ENCODE measurements around the gene DSCAM. TPM values are rescaled to one million over a fixed set of nuclear protein-coding genes. Genes with fewer than 3 reads are reported as not detected.

Gene DSCAM
- total RNA-seq, 1 experiment from 2014 or later, result 0.66 TPM

DNA sequence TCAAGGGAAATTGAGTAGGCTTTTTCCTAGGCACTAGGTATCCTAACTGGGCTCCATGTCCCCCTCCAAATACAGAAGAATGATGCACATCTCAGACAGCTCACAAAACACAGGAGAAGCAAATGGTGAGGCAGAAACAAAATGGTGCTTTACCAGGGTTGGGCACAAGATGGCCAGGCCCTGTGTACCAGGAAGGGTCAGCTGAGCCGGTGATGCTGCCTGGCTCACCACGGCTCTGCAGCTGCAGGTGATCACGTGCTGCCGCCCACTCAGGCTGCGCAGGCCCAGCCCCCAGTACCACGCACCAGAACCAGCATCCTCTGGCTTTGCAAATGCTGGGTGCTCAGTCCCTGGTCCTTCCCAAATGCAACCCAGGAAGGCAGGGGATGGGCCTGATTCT is 993 bp upstream of the DSCAM start:
- no peaks in the 10 kb centered on the region for H3K36me3 ChIP-seq (replicated peaks; ENCODE audit: control insufficient read depth, insufficient read depth, low read length)
- peaks cover 35% of the 10 kb centered on the region for H3K27me3 ChIP-seq (ENCODE audit: control insufficient read depth, insufficient read depth, low read length)
- peak; percentile 55 for DNase-seq
- H3K4me3 ChIP-seq (ENCODE audit: insufficient read depth, low read depth, low read length), result no peak overlapping the region

DNA sequence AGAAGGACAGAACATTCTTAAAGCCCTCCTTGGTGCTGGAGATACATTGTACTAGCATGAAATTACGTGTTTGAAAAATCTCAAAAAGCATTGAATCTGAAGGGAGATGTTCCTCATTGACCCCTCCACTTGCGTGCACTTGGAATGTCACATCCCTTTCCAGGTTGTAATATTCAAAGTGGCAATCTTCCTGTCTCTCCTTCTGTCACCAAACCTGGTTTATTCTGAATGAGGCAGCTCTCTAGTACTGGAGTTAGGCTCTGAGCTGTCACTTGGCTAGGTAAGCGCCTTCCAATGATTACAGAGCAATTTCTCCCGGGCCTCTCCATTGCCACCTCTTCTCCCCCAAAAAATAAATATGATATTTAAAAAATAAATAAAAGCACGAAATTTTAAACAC is 855 bp downstream of the DSCAM start:
- Histone ChIP-seq H3K36me3 (replicated peaks; ENCODE audit: control insufficient read depth, insufficient read depth, low read length) (no peaks in the 10 kb centered on the region), H3K27me3 (ENCODE audit: control insufficient read depth, insufficient read depth, low read length) (peaks cover 44% of the 10 kb centered on the region), H3K4me3 (ENCODE audit: insufficient read depth, low read depth, low read length) (no peak overlapping the region)
- no peak for DNase-seq

DNA sequence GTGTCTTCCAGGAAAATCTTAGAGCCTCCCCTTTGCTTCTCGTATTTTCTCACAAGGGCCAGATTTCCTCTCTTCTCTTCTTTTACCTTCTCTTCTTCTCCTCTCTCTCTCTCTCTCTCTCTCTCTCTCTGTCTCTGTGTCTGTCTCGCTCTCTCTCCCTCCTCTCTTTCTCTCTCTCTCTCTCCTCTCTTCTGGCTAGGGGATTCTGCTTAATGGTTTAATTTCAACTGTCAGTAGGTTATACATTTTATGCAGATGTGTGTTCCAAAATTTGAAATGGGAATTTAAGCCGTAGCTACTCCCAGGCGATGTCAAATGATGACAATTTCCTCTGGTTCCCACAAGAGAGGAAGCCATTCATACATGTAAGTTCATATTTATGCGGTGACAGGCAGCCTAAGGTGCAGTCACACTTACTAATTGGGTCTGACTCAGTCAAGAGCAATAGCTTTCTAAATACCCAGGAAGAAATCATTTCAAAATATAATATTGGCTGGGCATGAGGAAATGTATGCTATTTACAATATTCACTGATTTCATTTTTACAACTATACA is 1.4 kb downstream of the DSCAM start:
- Histone ChIP-seq H3K4me3 (ENCODE audit: insufficient read depth, low read depth, low read length) (no peak overlapping the region), H3K27me3 (ENCODE audit: control insufficient read depth, insufficient read depth, low read length) (peaks cover 50% of the 10 kb centered on the region), H3K36me3 (replicated peaks; ENCODE audit: control insufficient read depth, insufficient read depth, low read length) (no peaks in the 10 kb centered on the region)
- DNase-seq, result no peak

DNA sequence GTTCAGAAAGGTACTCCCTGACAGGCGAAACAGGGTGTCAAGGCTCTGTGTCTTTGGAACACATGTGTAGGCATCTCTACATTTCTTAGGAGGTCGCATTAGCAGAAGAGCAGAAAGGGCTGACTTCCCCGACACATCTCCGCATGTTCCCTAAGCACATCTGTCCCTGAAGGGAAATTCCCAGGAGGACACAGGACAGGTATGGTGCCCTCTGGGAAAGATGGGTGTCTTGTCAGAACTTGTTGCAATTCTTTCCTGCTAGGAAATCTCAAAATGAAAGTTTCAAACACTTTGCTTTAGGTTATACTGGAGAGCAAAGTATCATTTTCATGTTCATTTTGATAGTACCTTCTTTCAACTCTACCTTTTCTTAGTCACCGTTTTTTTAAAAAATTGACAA is 2.0 kb downstream of the DSCAM start:
- Histone ChIP-seq H3K36me3 (replicated peaks; ENCODE audit: control insufficient read depth, insufficient read depth, low read length) (no peaks in the 10 kb centered on the region), H3K27me3 (ENCODE audit: control insufficient read depth, insufficient read depth, low read length) (peaks cover 50% of the 10 kb centered on the region), H3K4me3 (ENCODE audit: insufficient read depth, low read depth, low read length) (no peak overlapping the region)
- DNase-seq, result no peak

DNA sequence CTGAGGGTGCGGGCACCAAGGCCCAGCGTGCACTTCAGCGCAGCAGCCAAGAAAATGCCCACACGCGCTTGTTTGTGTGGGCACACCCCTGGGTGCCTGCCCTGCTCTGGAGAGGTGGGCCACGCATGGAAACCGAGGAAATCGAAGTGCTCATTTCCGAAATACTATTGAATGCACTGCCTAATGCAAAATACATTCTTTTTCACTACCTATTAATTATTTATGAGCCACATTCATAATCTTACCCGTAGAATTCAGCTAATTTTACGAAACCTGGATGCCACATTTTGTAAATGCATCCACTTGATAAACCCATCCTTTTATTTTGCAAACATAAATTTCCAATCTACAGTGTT is 4.8 kb downstream of the DSCAM start:
- H3K36me3 ChIP-seq (replicated peaks; ENCODE audit: control insufficient read depth, insufficient read depth, low read length), result no peaks in the 10 kb centered on the region
- H3K27me3 ChIP-seq (ENCODE audit: control insufficient read depth, insufficient read depth, low read length), result peaks cover 33% of the 10 kb centered on the region

DNA sequence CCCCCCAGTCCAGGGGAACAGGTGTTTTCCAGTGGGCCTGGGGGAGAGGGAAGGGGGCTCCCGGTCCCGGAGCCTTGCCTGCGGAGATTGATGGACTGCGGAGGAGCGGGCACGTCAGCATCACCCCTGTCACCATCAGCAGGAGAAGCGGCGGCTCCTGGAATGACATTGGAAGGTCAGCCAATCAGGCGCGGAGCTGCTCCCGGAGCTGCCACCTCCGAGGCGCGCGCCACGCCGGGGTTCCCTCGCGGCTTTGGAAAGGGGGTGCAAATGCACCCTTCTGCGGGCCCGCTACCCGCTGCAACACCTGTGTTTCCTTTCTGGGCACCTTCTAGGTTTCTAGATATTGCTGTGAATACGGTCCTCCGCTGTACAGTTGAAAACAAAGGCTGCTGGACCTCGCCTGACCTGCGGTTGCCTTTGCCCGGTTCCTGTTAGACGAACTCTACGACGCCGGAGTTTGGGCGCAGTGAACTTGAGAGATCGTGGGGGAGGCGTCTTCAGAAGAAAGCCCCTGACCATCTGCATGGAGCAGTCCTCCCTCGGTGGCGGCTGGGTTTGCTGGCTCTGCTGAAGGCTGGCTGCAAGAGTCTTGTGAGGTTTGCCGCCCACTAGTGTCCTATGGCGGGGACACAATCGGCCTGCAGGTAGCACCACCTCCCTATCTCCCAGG is 5.3 kb downstream of the DSCAM start:
- no peaks in the 10 kb centered on the region for H3K36me3 ChIP-seq (replicated peaks; ENCODE audit: control insufficient read depth, insufficient read depth, low read length)
- peaks cover 28% of the 10 kb centered on the region for H3K27me3 ChIP-seq (ENCODE audit: control insufficient read depth, insufficient read depth, low read length)
- H3K4me3 ChIP-seq (ENCODE audit: insufficient read depth, low read depth, low read length), result peak overlapping the region; percentile 32
- peak; percentile 77 for DNase-seq

More for the DNA sequence above, 4.8 kb downstream of the DSCAM start:
- DNase-seq, result no peak
- no peak overlapping the region for H3K4me3 ChIP-seq (ENCODE audit: insufficient read depth, low read depth, low read length)

DNA sequence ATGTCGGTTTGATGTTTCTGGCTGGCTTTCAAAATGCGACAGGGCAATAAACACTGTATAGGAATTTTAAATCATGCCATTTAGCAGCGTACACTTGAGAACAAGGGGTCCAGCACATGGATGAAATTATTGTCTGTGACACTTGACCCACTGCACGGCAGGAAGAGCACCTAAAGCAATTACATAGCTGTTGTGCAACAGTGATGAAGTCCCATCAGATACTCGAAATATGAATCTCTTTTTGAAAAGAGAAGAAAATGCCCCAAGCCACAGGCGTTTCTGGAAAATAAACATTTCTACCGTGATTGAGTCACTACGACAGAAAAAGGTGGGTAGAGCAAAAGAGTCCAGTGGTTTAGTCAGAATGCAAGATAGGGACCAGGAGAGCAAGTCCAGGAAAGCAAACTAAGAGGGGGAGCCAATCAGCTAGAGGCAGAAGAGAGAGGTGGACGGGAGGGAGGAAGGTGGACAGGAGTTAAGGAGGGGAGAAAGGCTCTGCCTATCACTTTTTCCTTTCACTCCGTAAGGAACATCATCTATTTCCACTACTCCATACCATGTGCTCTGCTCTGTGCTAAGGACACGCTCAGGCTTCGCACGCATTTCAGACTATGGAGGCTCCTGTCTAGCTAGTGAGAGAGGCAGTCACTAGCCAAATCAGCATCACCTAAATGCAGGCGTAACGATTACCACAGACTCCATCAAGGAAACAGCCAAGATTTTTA is 6.4 kb downstream of the DSCAM start:
- H3K4me3 ChIP-seq (ENCODE audit: insufficient read depth, low read depth, low read length), result no peak overlapping the region
- no peak for DNase-seq
- H3K36me3 ChIP-seq (replicated peaks; ENCODE audit: control insufficient read depth, insufficient read depth, low read length), result no peaks in the 10 kb centered on the region
- H3K27me3 ChIP-seq (ENCODE audit: control insufficient read depth, insufficient read depth, low read length), result peaks cover 19% of the 10 kb centered on the region

DNA sequence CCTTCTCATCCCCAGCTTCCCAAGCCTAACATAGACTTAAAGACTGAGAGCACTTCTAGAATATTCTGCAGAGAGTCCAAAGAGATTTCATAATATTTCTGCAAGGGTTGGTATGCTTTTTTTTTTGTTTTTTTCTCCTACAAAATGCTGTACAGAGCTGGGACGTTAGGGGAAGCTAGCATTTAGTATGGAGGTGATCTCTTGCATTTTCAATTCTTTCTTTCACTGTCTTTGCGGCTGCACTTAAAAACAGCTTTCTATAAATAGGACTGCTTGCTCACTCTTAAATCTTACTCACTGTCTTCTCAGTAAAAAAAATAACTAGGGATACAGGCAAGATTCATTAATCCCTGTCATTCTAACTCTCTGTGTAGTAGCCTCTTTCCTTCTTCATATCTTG is 7.4 kb downstream of the DSCAM start:
- Histone ChIP-seq H3K36me3 (replicated peaks; ENCODE audit: control insufficient read depth, insufficient read depth, low read length) (no peaks in the 10 kb centered on the region), H3K27me3 (ENCODE audit: control insufficient read depth, insufficient read depth, low read length) (peaks cover 15% of the 10 kb centered on the region), H3K4me3 (ENCODE audit: insufficient read depth, low read depth, low read length) (no peak overlapping the region)
- no peak for DNase-seq

DNA sequence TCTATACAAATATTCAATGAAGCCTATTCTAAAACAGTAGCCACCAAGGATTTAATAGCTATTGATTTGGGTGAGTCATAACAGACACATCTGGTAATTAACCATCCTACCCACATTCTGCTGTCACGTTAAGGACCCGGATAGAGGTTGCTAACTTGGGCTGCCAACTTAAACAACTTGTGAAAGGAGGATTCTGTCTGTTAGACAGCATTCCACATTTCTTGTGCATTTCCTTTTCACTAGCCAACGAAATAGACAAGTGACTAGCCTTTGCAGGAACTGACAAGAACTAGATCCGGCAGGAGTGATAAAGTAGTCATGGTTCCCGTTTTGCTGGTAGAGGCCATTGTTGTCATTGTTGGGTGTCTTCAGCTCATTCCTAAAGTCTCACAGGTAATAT is 9.5 kb downstream of the DSCAM start:
- Histone ChIP-seq H3K36me3 (replicated peaks; ENCODE audit: control insufficient read depth, insufficient read depth, low read length) (no peaks in the 10 kb centered on the region), H3K27me3 (ENCODE audit: control insufficient read depth, insufficient read depth, low read length) (peaks cover 15% of the 10 kb centered on the region), H3K4me3 (ENCODE audit: insufficient read depth, low read depth, low read length) (no peak overlapping the region)
- DNase-seq, result no peak

DNA sequence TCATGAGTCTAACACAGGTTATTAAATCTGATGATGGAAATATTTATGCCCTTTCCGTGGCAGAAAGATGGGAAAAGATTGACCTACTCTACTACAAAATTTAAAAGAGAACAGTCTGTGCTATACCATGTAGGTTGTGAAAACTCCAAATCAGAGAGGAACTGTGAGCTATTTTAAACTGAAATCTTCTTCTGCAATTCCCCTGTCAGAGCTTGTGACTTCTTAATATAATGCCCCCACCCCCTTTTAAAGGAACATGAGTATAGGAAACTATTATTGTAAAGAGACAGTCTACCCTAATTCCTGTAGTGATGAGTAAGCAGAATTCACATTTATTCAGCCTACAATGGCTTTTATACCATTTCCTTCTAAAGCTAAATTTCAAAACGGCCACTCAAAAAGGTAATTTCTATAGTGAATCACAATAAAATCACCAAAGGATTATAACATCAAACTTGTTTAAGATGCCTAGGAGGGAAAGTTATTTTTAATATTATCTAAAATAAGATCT is 11.7 kb downstream of the DSCAM start:
- Histone ChIP-seq H3K36me3 (replicated peaks; ENCODE audit: control insufficient read depth, insufficient read depth, low read length) (no peaks in the 10 kb centered on the region), H3K27me3 (ENCODE audit: control insufficient read depth, insufficient read depth, low read length) (no peaks in the 10 kb centered on the region; the same call in 1 of the 2 replicates), H3K4me3 (ENCODE audit: insufficient read depth, low read depth, low read length) (no peak overlapping the region)
- DNase-seq, result no peak

DNA sequence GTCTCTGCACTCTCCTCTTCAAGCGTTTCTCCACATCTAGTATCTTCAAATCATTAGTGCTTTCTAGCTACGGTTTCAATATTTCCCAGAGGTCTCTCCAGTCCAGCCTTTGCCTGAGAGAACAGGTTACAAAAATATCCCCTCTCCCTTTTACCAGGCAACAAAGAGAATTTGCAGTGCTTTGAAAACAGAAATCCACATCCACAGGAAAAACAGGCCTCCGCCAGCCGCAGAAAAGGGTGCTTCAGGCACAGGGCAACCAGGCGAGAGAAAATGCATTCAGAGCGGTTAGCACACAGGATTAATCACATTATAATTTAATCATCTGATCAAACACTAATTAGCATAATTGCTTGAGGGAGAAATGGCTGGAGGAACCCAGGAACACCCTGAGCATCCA is 13.8 kb downstream of the DSCAM start:
- no peak overlapping the region for H3K4me3 ChIP-seq (ENCODE audit: insufficient read depth, low read depth, low read length)
- no peak for DNase-seq
- H3K27me3 ChIP-seq (ENCODE audit: control insufficient read depth, insufficient read depth, low read length), result no peaks in the 10 kb centered on the region; the same call in 1 of the 2 replicates
- no peaks in the 10 kb centered on the region for H3K36me3 ChIP-seq (replicated peaks; ENCODE audit: control insufficient read depth, insufficient read depth, low read length)

DNA sequence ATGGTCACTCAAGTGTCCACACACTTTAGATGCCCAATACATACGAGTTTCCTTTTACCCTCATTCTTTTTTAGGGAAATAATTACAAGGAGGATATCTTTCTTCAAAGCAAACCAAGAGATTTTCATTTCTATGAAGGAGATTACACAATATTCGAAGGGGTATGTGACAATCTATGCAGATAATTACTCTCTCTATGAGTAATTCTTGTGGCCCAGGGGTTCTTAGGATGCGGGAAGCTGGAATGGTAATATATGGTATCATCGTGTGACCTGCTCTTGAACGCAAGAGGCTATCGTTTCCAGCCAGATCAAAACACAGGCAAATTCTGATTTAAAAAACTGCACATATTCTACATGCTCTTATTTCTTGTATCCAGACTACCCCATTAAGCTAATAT is 14.6 kb downstream of the DSCAM start:
- no peak overlapping the region for H3K4me3 ChIP-seq (ENCODE audit: insufficient read depth, low read depth, low read length)
- no peak for DNase-seq
- no peaks in the 10 kb centered on the region; the same call in 1 of the 2 replicates for H3K27me3 ChIP-seq (ENCODE audit: control insufficient read depth, insufficient read depth, low read length)
- H3K36me3 ChIP-seq (replicated peaks; ENCODE audit: control insufficient read depth, insufficient read depth, low read length), result no peaks in the 10 kb centered on the region

DNA sequence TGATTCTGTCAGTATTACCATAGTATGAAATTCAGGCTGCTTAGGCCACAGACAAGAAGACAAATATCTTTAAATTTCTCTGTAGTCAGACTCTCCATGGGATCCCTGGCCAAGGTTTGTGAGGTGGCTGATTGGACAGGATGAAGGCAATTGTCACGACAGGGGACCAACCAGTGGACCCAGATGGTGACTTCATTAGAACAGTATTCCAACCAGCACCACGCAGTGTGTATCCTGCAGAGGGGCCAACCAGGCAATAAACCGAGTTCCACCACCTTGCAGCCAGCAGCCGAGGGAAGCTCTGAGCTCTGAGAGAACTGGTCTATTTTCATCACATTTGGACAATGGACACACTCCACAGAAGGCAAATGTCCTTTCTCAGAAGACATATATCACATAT is 16.1 kb downstream of the DSCAM start:
- DNase-seq, result no peak
- H3K27me3 ChIP-seq (ENCODE audit: control insufficient read depth, insufficient read depth, low read length), result no peaks in the 10 kb centered on the region
- no peaks in the 10 kb centered on the region for H3K36me3 ChIP-seq (replicated peaks; ENCODE audit: control insufficient read depth, insufficient read depth, low read length)
- H3K4me3 ChIP-seq (ENCODE audit: insufficient read depth, low read depth, low read length), result no peak overlapping the region

DNA sequence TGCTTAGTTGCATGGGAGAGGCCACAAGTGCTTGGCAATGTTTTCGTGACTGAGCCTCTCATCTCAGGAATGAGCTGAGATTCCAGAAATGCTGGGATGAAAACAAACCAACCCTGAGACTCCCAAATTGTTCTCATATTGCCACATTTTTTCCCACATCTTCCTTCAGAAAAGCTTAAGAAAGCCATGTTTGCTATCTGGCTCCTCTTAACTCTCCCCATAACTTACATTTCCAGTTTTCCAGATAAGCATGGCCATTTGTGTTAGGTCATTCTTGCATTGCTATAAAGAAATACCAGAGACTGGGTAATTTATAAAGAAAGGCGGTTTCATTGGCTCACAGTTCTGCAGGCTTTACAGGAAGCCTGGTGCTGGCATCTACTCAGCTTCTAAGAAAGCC is 17.2 kb downstream of the DSCAM start:
- DNase-seq, result no peak
- Histone ChIP-seq H3K36me3 (replicated peaks; ENCODE audit: control insufficient read depth, insufficient read depth, low read length) (no peaks in the 10 kb centered on the region), H3K4me3 (ENCODE audit: insufficient read depth, low read depth, low read length) (no peak overlapping the region), H3K27me3 (ENCODE audit: control insufficient read depth, insufficient read depth, low read length) (no peaks in the 10 kb centered on the region)

DNA sequence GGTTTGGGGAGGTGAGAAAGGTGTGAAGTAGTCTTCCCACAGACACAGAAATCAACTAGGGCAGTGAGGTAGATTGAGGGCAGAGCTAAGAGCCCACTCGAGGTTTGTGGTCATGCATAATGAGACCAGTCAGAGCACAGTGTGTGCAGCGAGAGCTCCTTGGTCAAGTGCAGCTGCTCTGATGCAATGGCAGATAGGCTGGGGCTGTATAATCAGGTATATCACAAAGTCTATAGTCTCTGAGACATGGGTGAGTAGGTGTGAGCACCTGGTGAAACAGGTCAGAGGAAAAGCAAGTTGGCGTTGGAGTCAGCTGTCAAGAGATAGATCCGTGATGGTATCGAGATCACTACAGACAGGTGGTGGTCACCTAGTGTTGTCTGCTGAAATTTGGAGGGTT is 17.6 kb downstream of the DSCAM start:
- DNase-seq, result no peak
- Histone ChIP-seq H3K36me3 (replicated peaks; ENCODE audit: control insufficient read depth, insufficient read depth, low read length) (no peaks in the 10 kb centered on the region), H3K4me3 (ENCODE audit: insufficient read depth, low read depth, low read length) (no peak overlapping the region), H3K27me3 (ENCODE audit: control insufficient read depth, insufficient read depth, low read length) (no peaks in the 10 kb centered on the region)
